Measurements from ENCODE around the gene PROSER3. TPM values are rescaled to one million over a fixed set of nuclear protein-coding genes. Genes with fewer than 3 reads are reported as not detected.

Gene PROSER3
- total and polyA plus RNA-seq, 2 of the 13 experiments (the other 11 are each of a cell fraction or from before 2014, with no cell fraction given) = 5.1 to 5.7 TPM

GRCh38 chr19:35793381-35794165 is 35.6 kb downstream of the PROSER3 start:
- peaks cover 0 to 4% of the 10 kb centered on the region in 2 experiments; a peak in 3 of 5 replicates for H3K27me3 ChIP-seq (ENCODE audit: control insufficient read depth in 1 of 2, insufficient read depth in 2 of 2, low read length in 2 of 2)
- no peaks in the 10 kb centered on the region for H3K79me2 ChIP-seq (ENCODE audit: insufficient read depth, low read length)
- 34% methylated on average over 7 of the region's 7 CpGs for WGBS (ENCODE audit: low lambda C conversion rate)
- TF ChIP-seq THAP8 (CRISPR knock-in tag; IDR thresholded peaks at IDR 0.05; ENCODE audit: borderline replicate concordance) (no peak), SNAPC5 (CRISPR knock-in tag; IDR thresholded peaks at IDR 0.05; ENCODE audit: borderline replicate concordance) (no peak), MXD3 (CRISPR knock-in tag; IDR thresholded peaks at IDR 0.05) (no peak), FOSL2 (CRISPR knock-in tag; IDR thresholded peaks at IDR 0.05) (peak; percentile 35), DMAP1 (CRISPR knock-in tag; IDR thresholded peaks at IDR 0.05) (no peak), ZNF281 (CRISPR knock-in tag; IDR thresholded peaks at IDR 0.05; ENCODE audit: borderline replicate concordance) (no peak), SAP130 (CRISPR knock-in tag; IDR thresholded peaks at IDR 0.05; ENCODE audit: low read depth) (peak; percentile 28; the same call in 1 of the 2 replicates), RXRA (CRISPR knock-in tag; IDR thresholded peaks at IDR 0.05) (peak; percentile 20; the same call in 1 of the 2 replicates), ZSCAN31 (CRISPR knock-in tag; IDR thresholded peaks at IDR 0.05; ENCODE audit: low read depth) (no peak), POLR2A (IDR thresholded peaks at IDR 0.05; ENCODE audit: insufficient read depth in 1 of 2, low read depth in 2 of 2, low read length in 2 of 2) (peak in 1 of 2 experiments; percentile 18; a peak in 1 of 4 replicates), MATR3 (CRISPR knock-in tag; IDR thresholded peaks at IDR 0.05) (no peak), ESRRA (CRISPR knock-in tag; IDR thresholded peaks at IDR 0.05; ENCODE audit: low read depth) (no peak), ZNF776 (CRISPR knock-in tag; IDR thresholded peaks at IDR 0.05) (no peak), ELF3 (CRISPR knock-in tag; IDR thresholded peaks at IDR 0.05) (peak; percentile 32; the same call in 1 of the 2 replicates), ZMYM2 (CRISPR knock-in tag; IDR thresholded peaks at IDR 0.05) (no peak), ELF1 (CRISPR knock-in tag; IDR thresholded peaks at IDR 0.05) (no peak), ZNF263 (CRISPR knock-in tag; IDR thresholded peaks at IDR 0.05) (peak; percentile 82), PAXIP1 (CRISPR knock-in tag; conservative IDR thresholded peaks at IDR 0.05) (no peak)
- H3K4me1 ChIP-seq (ENCODE audit: insufficient read depth, low read length) = peaks cover 45% of the 10 kb centered on the region
- no TSS peak for BruUV-seq (replicated peaks)
- no peak overlapping the region for H3K9ac ChIP-seq (ENCODE audit: insufficient read depth, low read depth, low read length)
- no peak for FAIRE-seq
- H3K27ac ChIP-seq (ENCODE audit: extremely low read length, insufficient read depth, low read length) = no peak overlapping the region
- intact Hi-C loops (cut with micrococcal nuclease; ENCODE audit: unreplicated experiment) (no loop called here), in situ Hi-C loops (cut with HindIII; ENCODE audit: extremely low pct_ligation_motif_present, low pct_unique_long_range_greater_than_20kb) (no loop called here)
- H3K36me3 ChIP-seq (replicated peaks in 1 of 2; ENCODE audit: control insufficient read depth in 1 of 2, insufficient read depth in 2 of 2, low read length in 2 of 2) = no peaks in the 10 kb centered on the region
- 0 out of 2 replicates have a peak overlapping the region, but pooled peaks have one; percentile 18 for H3K4me2 ChIP-seq (ENCODE audit: low read depth, low read length)
- ATAC-seq = no peak
- H3K4me3 ChIP-seq (replicated peaks in 1 of 3; ENCODE audit: insufficient read depth in 1 of 3, low read depth in 2 of 3, low read length in 3 of 3) = no peak overlapping the region
- no peak for DNase-seq (ENCODE audit: low spot score)
- no peaks in the 10 kb centered on the region for H3K9me3 ChIP-seq (ENCODE audit: low read length)
- CTCF ChIA-PET (ENCODE audit: low intra/inter-chr PET ratio, low total read pairs) = no interaction called here
- no peaks in the 10 kb centered on the region for H4K20me1 ChIP-seq (ENCODE audit: insufficient read depth, low read length)
- no peak overlapping the region for H2AFZ ChIP-seq (ENCODE audit: low read length)
- POLR2A ChIA-PET = interaction anchor here (1.2 kb wide), 1 partner anchor 18 kb away, joined by 3 read pairs; no protein-coding TSS in a partner anchor

Data from HepG2 (cell line).